HEK293T (cell line): ENCODE measurements around the gene SNAP25.

Source experiments
- ARNT ChIP-seq: fragments of 450-650 bp; IDR thresholded peaks from 2 replicates; pipeline ENCODE4 v1.6.1; 2017; ENCODE audit warnings: mild to moderate bottlenecking
- BHLHE40 ChIP-seq: fragments of 450-650 bp; IDR thresholded peaks from 2 replicates; pipeline ENCODE4 v1.6.1; 2016; ENCODE audit warnings: mild to moderate bottlenecking, moderate library complexity, borderline replicate concordance
- ELF4 ChIP-seq: fragments of 450-650 bp; IDR thresholded peaks from 2 replicates; pipeline ENCODE4 v1.6.1; 2017; ENCODE audit warnings: antibody characterized with exemption
- FOXA1 ChIP-seq: fragments of 450-650 bp; IDR thresholded peaks from 2 replicates; pipeline ENCODE4 v1.6.1; 2016; ENCODE audit warnings: mild to moderate bottlenecking
- FOXK2 ChIP-seq: fragments of 450-650 bp; IDR thresholded peaks from 2 replicates; pipeline ENCODE4 v1.6.1; 2016; ENCODE audit warnings: mild to moderate bottlenecking
- FOXM1 ChIP-seq: fragments of 450-650 bp; IDR thresholded peaks from 2 replicates; pipeline ENCODE4 v1.6.1; 2017; ENCODE audit warnings: mild to moderate bottlenecking, borderline replicate concordance
- HDGF ChIP-seq: fragments of 450-650 bp; IDR thresholded peaks from 2 replicates; pipeline ENCODE4 v1.6.1; 2017; ENCODE audit warnings: antibody characterized with exemption, borderline replicate concordance
- L3MBTL2 ChIP-seq: fragments of 450-650 bp; conservative IDR thresholded peaks from 2 replicates; pipeline ENCODE4 v1.6.1; 2016; ENCODE audit warnings: mild to moderate bottlenecking
- LEF1 ChIP-seq: fragments of 450-650 bp; IDR thresholded peaks from 2 replicates; pipeline ENCODE4 v1.6.1; 2017; ENCODE audit warnings: mild to moderate bottlenecking, borderline replicate concordance
- SP1 ChIP-seq: fragments of 450-650 bp; IDR thresholded peaks from 2 replicates; pipeline ENCODE4 v1.6.1; 2017
- SUZ12 ChIP-seq: fragments of 450-650 bp; IDR thresholded peaks from 2 replicates; pipeline ENCODE4 v1.6.1; 2016; ENCODE audit warnings: mild to moderate bottlenecking
- TARDBP ChIP-seq: fragments of 450-650 bp; IDR thresholded peaks from 2 replicates; pipeline ENCODE4 v1.6.1; 2016
- TF ChIP-seq, protein P1 (sequence below): fragments of 450-650 bp; IDR thresholded peaks from 2 replicates; pipeline ENCODE4 v1.6.1; 2016

DNA sequence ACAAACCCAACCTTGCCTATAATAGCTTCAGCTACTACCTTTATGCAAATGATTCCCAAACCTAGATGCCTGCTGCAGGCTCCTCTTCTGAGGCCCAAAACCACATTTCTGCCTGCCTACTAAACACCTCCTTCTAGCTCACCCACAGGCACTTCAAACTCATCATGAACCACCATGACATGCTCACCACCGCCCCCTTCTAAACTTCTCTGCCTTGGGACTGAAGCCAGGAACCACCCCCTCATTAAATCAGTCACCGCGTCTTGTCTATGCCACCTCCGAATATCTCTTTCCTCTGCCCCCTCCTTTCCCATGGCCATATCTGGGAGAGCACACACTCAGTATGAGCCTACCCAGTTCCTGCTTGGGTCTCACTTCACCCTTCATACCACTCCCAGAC lies 101.2 kb downstream of the SNAP25 start:
- TF ChIP-seq SP1 (no peak), FOXK2 (no peak), HDGF (no peak), ARNT (no peak), ELF4 (no peak), FOXA1 (no peak), L3MBTL2 (no peak), TARDBP (no peak), BHLHE40 (no peak), FOXM1 (no peak), LEF1 (no peak), SUZ12 (no peak)
- TF ChIP-seq, protein P1, sequence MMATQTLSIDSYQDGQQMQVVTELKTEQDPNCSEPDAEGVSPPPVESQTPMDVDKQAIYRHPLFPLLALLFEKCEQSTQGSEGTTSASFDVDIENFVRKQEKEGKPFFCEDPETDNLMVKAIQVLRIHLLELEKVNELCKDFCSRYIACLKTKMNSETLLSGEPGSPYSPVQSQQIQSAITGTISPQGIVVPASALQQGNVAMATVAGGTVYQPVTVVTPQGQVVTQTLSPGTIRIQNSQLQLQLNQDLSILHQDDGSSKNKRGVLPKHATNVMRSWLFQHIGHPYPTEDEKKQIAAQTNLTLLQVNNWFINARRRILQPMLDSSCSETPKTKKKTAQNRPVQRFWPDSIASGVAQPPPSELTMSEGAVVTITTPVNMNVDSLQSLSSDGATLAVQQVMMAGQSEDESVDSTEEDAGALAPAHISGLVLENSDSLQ = no peak
